GM12865 (cell line): ENCODE measurements around the gene CTTNBP2.

Source experiments
- DNase-seq: peaks from one replicate; pipeline ENCODE4 v3.0.0; 2010; ENCODE audit warnings: low read depth
- H3K4me3 ChIP-seq: 2 replicates; pipeline ENCODE4 v1.5.1; 2011; ENCODE audit warnings: mild to moderate bottlenecking, low read depth, low read length, control low read depth
- TF ChIP-seq, protein P1 (sequence below): IDR thresholded peaks from 2 replicates; pipeline ENCODE4 v1.5.1; 2011; ENCODE audit warnings: low read length, control low read depth, low read depth, inconsistent platforms; ENCODE audit not compliant: insufficient read depth; ENCODE audit errors: missing control alignments

CTTNBP2 gene

DNA sequence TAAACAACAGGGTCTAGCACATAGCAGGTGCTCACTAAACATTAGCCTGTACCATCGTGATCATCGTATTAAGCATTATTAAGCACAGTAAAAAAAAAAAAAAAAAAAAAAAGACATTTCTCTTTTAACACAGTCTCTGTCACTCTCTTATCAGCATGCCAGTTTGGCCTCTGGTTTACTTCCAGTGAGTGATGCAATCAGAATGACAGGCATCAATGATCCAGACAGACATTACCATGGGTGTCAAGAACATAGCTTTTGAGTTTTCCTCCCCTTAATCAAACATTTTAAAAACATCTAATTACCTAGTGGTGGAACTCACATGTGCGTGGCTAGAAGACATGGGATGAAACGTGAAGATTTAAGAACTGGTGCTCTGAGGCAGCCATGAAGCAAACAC, 115.8 kb downstream of the CTTNBP2 start:
- TF ChIP-seq, protein P1, sequence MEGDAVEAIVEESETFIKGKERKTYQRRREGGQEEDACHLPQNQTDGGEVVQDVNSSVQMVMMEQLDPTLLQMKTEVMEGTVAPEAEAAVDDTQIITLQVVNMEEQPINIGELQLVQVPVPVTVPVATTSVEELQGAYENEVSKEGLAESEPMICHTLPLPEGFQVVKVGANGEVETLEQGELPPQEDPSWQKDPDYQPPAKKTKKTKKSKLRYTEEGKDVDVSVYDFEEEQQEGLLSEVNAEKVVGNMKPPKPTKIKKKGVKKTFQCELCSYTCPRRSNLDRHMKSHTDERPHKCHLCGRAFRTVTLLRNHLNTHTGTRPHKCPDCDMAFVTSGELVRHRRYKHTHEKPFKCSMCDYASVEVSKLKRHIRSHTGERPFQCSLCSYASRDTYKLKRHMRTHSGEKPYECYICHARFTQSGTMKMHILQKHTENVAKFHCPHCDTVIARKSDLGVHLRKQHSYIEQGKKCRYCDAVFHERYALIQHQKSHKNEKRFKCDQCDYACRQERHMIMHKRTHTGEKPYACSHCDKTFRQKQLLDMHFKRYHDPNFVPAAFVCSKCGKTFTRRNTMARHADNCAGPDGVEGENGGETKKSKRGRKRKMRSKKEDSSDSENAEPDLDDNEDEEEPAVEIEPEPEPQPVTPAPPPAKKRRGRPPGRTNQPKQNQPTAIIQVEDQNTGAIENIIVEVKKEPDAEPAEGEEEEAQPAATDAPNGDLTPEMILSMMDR: no peak
- DNase-seq: no peak
- no peak overlapping the region for H3K4me3 ChIP-seq

DNA sequence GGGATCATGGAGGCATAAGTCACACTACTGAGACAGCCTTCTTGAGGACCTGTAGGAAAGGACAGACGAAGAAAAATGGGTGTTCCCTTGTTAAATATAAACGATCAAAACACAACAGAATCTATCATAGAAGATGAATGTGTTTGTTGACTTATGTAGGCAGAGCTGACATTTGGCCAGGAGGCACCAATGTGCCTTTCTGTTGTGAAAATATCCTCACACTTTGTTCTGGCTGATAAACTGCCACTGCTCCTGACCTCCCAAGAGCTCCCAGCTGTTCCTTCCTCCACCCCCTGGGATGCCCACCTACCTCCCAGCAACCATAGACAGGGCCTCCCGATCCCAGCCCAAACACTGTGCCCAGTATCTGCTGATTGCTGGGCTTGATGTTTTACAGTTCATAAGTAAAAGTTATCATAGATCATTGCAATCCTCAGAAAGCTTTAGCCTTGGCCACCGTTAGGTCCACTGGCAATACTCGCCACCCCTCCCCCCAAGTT, 116.6 kb downstream of the CTTNBP2 start:
- H3K4me3 ChIP-seq: no peak overlapping the region
- no peak for DNase-seq
- TF ChIP-seq, protein P1: no peak

DNA sequence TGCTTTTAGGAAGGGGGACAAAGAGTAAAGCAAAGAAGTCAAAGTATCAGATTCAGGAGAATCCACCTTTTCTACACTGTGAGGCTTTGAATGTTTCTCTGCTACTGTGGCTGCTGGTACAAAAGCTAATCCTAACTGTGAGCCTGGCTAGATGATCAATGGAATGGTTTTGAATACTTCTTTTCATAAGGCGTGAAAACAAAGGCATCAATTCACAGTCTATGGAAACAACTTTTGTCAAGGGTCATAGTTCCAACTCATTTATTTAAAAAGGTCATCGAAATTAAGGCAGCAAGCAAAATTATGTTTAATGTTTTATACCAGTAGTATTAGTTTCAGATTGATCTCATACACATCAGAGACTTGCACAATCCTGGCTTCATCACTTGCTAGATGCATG, 118.1 kb downstream of the CTTNBP2 start:
- TF ChIP-seq, protein P1: no peak
- no peak for DNase-seq
- no peak overlapping the region for H3K4me3 ChIP-seq

DNA sequence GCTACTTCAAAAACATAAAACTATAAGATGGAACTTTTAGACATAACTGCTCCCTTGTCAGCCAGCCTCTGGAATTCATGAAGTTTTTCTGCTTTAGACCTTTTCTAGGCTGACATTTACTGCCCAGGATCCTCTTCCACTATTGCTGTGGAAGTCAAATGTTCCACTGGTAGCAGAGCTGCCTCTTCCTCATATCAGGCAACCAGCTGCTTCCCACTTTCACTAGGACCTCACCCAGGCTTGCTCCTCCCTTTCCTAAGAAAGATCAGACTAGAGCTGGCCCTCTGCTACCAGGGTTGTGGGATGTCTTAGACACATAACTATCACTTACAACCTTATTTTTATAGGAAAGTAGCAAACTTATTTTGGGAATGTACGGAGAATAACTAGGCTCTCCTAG, 121.5 kb downstream of the CTTNBP2 start:
- H3K4me3 ChIP-seq: no peak overlapping the region
- TF ChIP-seq, protein P1: no peak
- no peak for DNase-seq

DNA sequence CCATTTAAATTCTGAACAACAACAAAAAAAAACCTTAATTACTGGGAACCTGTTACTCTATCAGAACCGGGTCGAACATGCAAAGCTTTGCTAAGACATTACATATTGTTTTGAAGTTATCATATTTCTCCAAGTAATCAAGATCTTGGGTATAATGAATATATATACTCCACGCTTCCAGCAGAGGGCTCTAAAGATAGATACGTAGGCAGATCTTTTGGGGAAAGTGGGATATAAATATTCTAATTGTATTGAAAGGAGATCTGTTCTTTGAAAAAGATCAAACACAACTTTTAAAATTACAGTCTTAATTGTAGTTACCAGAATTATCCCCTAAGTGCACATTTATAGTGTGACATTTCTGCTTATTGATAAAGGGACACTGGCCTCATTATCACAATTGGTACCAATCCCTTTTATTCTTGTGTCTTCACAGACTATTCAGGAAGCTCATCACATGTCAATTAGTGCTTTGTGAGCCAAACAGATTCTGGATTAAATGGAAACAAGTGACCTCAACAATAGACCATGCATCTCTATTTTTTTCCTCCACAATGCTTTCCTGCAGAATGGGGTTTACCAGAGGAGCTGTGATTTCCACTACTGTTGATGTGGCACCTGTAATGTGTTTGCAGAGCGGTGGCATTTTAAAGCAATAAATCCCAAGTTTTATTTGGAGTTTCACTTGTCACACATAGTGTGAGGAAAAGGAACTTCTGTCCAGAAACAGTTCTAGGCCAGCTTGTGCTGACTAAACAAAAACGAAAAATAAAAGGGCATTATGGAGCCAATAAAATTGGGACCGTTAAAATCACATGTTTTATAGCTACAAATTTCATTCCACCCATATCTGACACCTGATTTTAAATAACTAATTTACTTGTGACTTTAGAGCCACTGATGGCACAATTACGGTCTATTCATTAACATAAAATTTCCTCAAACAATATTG, 122.4 kb downstream of the CTTNBP2 start:
- DNase-seq: peak; percentile 33
- TF ChIP-seq, protein P1: peak; percentile 34
- H3K4me3 ChIP-seq: no peak overlapping the region

DNA sequence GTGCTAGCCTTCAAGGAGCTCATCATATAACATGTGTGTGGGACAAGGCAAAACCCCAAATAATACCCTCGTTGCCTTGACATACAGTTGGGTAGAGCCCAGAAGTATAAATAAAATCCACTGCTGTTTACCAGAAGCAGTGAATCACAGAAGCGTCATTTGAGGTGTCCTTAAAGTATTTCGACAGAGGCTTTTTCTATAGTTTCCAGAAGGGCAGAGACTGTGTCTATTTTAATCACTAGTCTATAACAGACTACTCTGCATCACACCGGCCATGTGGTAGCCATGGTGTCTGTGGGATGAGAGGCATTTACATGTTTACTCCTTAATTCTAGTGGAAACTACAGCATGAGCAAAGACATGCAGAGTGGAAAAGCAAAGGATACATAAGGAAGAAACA, 131.3 kb downstream of the CTTNBP2 start:
- DNase-seq: no peak
- TF ChIP-seq, protein P1: no peak
- H3K4me3 ChIP-seq: no peak overlapping the region
